HG02610 (cell line): ENCODE measurements around the gene FTO.

Experiments used
- ATAC-seq: cut with Tn5 transposase; IDR thresholded peaks from one replicate; pipeline ENCODE4 v1.9.1; 2021; ENCODE audit warnings: mild to moderate bottlenecking, moderate library complexity; ENCODE audit not compliant: unreplicated experiment

Gene FTO

GRCh38 chr16:54033747-54034146 is 329.8 kb downstream of the FTO start:
- ATAC-seq: no peak

- ATAC-seq: no peak
Observed at GRCh38 chr16:54034684-54035083, 330.7 kb downstream of the FTO start.

GRCh38 chr16:54040480-54040879 is 336.5 kb downstream of the FTO start:
- no peak for ATAC-seq

GRCh38 chr16:54040975-54041374 is 337.0 kb downstream of the FTO start:
- no peak for ATAC-seq

- no peak for ATAC-seq
Observed at GRCh38 chr16:54048586-54049495, 344.9 kb downstream of the FTO start.

GRCh38 chr16:54049591-54050458 is 345.9 kb downstream of the FTO start:
- ATAC-seq: no peak

- no peak for ATAC-seq
Observed at GRCh38 chr16:54050459-54051210, 346.7 kb downstream of the FTO start.

GRCh38 chr16:54051821-54052220 is 347.9 kb downstream of the FTO start:
- ATAC-seq: no peak

GRCh38 chr16:54052271-54052670 is 348.3 kb downstream of the FTO start:
- ATAC-seq: no peak

GRCh38 chr16:54053891-54054820 is 350.2 kb downstream of the FTO start:
- ATAC-seq: no peak

GRCh38 chr16:54055191-54055590 is 351.2 kb downstream of the FTO start:
- no peak for ATAC-seq

- ATAC-seq: no peak
Observed at GRCh38 chr16:54055864-54056263, 351.9 kb downstream of the FTO start.

GRCh38 chr16:54056921-54057320 is 353.0 kb downstream of the FTO start:
- ATAC-seq: no peak

- no peak for ATAC-seq
Observed at GRCh38 chr16:54059319-54059718, 355.4 kb downstream of the FTO start.

GRCh38 chr16:54060599-54061421 is 356.9 kb downstream of the FTO start:
- no peak for ATAC-seq

GRCh38 chr16:54061454-54061853 is 357.5 kb downstream of the FTO start:
- ATAC-seq: no peak

- no peak for ATAC-seq
Observed at GRCh38 chr16:54062361-54063278, 358.7 kb downstream of the FTO start.

- ATAC-seq: no peak
Observed at GRCh38 chr16:54063279-54063773, 359.4 kb downstream of the FTO start.
